Neuronal stem cell (in vitro differentiated cells): ENCODE measurements around the gene NUP88.

Source experiments
- DNase-seq: peaks from one replicate; pipeline ENCODE4 v3.0.0-alpha.2; 2013; ENCODE audit warnings: low spot score
- H2AFZ ChIP-seq: one replicate; pipeline ENCODE4 v1.6.1; 2013; ENCODE audit warnings: mild to moderate bottlenecking, low read length, inconsistent platforms
- H2AK5ac ChIP-seq: 2 replicates; pipeline ENCODE4 v1.6.1; 2013; ENCODE audit warnings: low read depth, mild to moderate bottlenecking, inconsistent platforms, low read length, moderate library complexity, mixed read lengths
- H2BK120ac ChIP-seq: 2 replicates; pipeline ENCODE4 v1.6.1; 2013; ENCODE audit warnings: low read depth, mild to moderate bottlenecking, inconsistent platforms, low read length, moderate library complexity, mixed read lengths
- H2BK12ac ChIP-seq: one replicate; pipeline ENCODE4 v1.6.1; 2013; ENCODE audit warnings: low read length, inconsistent platforms
- H2BK15ac ChIP-seq: 2 replicates; pipeline ENCODE4 v1.6.1; 2013; ENCODE audit warnings: mild to moderate bottlenecking, low read length, inconsistent platforms, mixed read lengths
- H2BK5ac ChIP-seq: one replicate; pipeline ENCODE4 v1.6.1; 2013; ENCODE audit warnings: inconsistent platforms, mild to moderate bottlenecking, low read length, moderate library complexity
- H3K14ac ChIP-seq: one replicate; pipeline ENCODE4 v1.6.1; 2013; ENCODE audit warnings: low read length, inconsistent platforms
- H3K18ac ChIP-seq: 2 replicates; pipeline ENCODE4 v1.6.1; 2013; ENCODE audit warnings: low read length, inconsistent platforms
- H3K23ac ChIP-seq: 2 replicates; pipeline ENCODE4 v1.6.1; 2013; ENCODE audit warnings: low read depth, mild to moderate bottlenecking, mixed read lengths, low read length, inconsistent platforms; ENCODE audit not compliant: poor library complexity
- H3K27ac ChIP-seq: replicated peaks from 3 replicates; pipeline ENCODE4 v1.5.1; 2013; ENCODE audit warnings: low read length, inconsistent platforms
- H3K27me3 ChIP-seq, 3 experiments: 2 replicates each; pipeline ENCODE4 v1.6.1; 2013; ENCODE audit warnings: low read length in 3 of 3, mild to moderate bottlenecking in 2 of 3, inconsistent platforms in 1 of 3, low read depth in 1 of 3, mixed read lengths in 1 of 3, moderate library complexity in 1 of 3; ENCODE audit not compliant: control insufficient read depth in 3 of 3, insufficient read depth in 3 of 3
- H3K36me3 ChIP-seq, 2 donors: replicated peaks in 1 of 2; 2 replicates each; pipeline ENCODE4 v1.6.1; 2013; ENCODE audit warnings: low read length in 2 of 2; ENCODE audit not compliant: control insufficient read depth in 2 of 2, insufficient read depth in 2 of 2
- H3K4ac ChIP-seq: 2 replicates; pipeline ENCODE4 v1.6.1; 2013; ENCODE audit warnings: inconsistent platforms, mild to moderate bottlenecking, low read length, moderate library complexity
- H3K4me1 ChIP-seq, 2 donors: 1 replicate in 1 of 2; 2 replicates in 1 of 2; pipeline ENCODE4 v1.6.1; 2013; ENCODE audit warnings: low read length in 2 of 2, low read depth in 1 of 2; ENCODE audit not compliant: control insufficient read depth in 2 of 2, insufficient read depth in 1 of 2
- H3K4me2 ChIP-seq: one replicate; pipeline ENCODE4 v1.6.1; 2013; ENCODE audit warnings: mild to moderate bottlenecking, low read length, inconsistent platforms; ENCODE audit not compliant: insufficient read depth, poor library complexity, severe bottlenecking
- H3K4me3 ChIP-seq, 2 donors: 2 replicates each; pipeline ENCODE4 v1.5.1; 2013; ENCODE audit warnings: low read length in 2 of 2, mild to moderate bottlenecking in 2 of 2, inconsistent platforms in 1 of 2, moderate library complexity in 1 of 2
- H3K79me1 ChIP-seq: one replicate; pipeline ENCODE4 v1.6.1; 2013; ENCODE audit warnings: low read depth, mild to moderate bottlenecking, inconsistent platforms, low read length, moderate library complexity
- H3K9ac ChIP-seq: one replicate; pipeline ENCODE4 v1.6.1; 2013; ENCODE audit warnings: mild to moderate bottlenecking, low read depth, low read length, inconsistent platforms; ENCODE audit not compliant: poor library complexity
- H3K9me3 ChIP-seq, 2 donors: replicated peaks in 1 of 2; 2 replicates each; pipeline versions ENCODE3 to v1.6.1; 2013; ENCODE audit warnings: low read length in 2 of 2, mild to moderate bottlenecking in 2 of 2, inconsistent platforms in 1 of 2, low read depth in 1 of 2, mixed read lengths in 1 of 2, moderate library complexity in 1 of 2; ENCODE audit not compliant: control insufficient read depth in 2 of 2, insufficient read depth in 1 of 2
- H4K8ac ChIP-seq: one replicate; pipeline ENCODE4 v1.6.1; 2013; ENCODE audit warnings: low read depth, mild to moderate bottlenecking, inconsistent platforms, low read length, moderate library complexity
- H4K91ac ChIP-seq: one replicate; pipeline ENCODE4 v1.6.1; 2013; ENCODE audit warnings: low read length, low read depth, mild to moderate bottlenecking, inconsistent platforms; ENCODE audit not compliant: poor library complexity
- WGBS, 2 donors: extraction: QIAGEN DNeasy Blood & Tissue Kit; methylation state at CpG; one replicate each; pipeline ENCODE4 v1.1.7; 2013; ENCODE audit warnings: missing lambda C conversion rate in 2 of 2, mixed read lengths in 1 of 2; ENCODE audit not compliant: insufficient read length in 2 of 2, insufficient replicate concordance in 1 of 2; ENCODE audit errors: extremely low coverage in 2 of 2; 5-methylcytosine and 5-hydroxymethylcytosine counted together

NUP88 gene

DNA sequence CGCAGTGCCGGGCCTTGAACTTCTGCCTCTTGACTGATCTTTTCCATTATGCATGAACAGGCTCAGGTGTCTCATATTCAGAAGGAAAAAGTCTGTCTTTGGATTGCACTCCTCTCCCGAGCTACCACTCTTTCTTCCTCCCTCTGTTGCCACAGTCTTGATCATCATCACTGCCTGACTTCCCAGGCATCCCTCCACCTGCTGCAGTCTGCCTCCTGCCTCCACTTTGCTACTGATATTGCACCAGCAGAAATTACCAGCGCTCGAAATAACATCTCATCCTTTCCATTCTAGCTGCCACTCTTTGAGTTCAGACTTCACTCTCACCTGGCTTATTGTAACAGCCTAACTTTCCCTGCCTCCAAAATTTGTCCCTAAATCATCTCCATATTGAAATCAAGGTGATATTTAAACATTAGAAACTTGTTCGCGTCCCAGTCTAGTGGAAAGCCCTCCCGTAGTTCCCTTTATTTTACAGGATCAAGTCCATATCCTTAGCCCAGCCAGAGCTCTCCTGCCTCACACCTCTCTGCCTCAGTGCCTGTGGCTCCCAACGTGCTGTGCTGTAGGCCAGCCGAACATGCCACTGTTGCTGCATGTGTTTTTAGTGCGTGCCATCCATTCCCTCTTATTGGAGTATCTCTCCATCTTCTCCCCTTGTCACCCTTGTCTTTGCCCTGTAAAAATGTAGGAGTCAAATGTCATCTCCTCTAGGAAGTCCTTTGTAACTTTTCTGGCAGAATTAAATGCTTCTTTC, 39.9 kb downstream of the NUP88 start:
- no peaks in the 10 kb centered on the region for H3K9me3 ChIP-seq
- peak overlapping the region; percentile 81 for H3K23ac ChIP-seq
- H3K36me3 ChIP-seq = peaks cover 46 to 97% of the 10 kb centered on the region in 2 donors
- H3K9ac ChIP-seq = no peak overlapping the region
- H2BK12ac ChIP-seq = no peak overlapping the region
- no peak overlapping the region for H3K4me2 ChIP-seq
- no peak overlapping the region for H2BK120ac ChIP-seq
- H3K79me1 ChIP-seq = no peaks in the 10 kb centered on the region
- no peak overlapping the region for H3K27ac ChIP-seq
- H3K4me3 ChIP-seq = no peak overlapping the region
- H3K4ac ChIP-seq = no peak overlapping the region
- no peak overlapping the region for H2AFZ ChIP-seq
- no peak overlapping the region for H2BK5ac ChIP-seq
- H4K91ac ChIP-seq = no peak overlapping the region
- H2AK5ac ChIP-seq = no peak overlapping the region
- no peaks in the 10 kb centered on the region for H3K27me3 ChIP-seq
- H2BK15ac ChIP-seq = no peak overlapping the region
- WGBS, 2 donors = no CpG with 5 or more reads among the region's 11 CpGs
- H4K8ac ChIP-seq = peak overlapping the region; percentile 99
- H3K18ac ChIP-seq = no peak overlapping the region
- DNase-seq = no peak
- no peak overlapping the region for H3K14ac ChIP-seq
- H3K4me1 ChIP-seq = no peaks in the 10 kb centered on the region

DNA sequence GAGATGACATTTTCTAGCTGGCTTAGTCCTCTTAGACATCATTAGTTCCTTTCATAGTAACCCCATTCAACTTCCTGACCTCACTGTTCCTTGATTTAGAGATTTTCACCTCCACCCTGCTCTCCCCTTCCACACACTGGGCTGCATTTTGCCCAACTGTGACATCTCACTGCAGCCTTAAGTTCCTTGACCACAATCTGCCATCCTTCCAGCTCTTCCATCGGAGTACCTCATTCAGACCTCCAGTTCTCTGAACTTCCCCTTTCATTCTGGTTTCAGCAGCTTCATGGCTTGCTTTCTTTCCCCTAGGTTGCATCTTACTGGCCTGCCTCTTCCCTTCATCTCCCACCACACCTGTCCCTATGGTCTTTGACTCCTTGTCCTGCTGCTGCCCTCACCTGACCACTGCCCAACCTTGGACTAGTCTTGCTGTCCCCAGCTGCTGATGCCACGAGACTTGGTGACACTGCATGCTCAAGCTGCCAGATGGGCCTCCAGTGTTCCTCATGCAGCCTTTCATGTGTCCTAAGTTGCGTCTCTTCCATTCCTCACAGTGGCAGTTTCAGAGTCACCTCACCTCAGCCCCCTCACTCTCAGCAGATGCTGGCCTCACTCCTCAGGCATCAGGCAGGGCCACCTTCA, 40.8 kb downstream of the NUP88 start:
- Histone ChIP-seq H3K14ac (no peak overlapping the region), H3K4ac (no peak overlapping the region), H3K23ac (no peak overlapping the region), H3K9me3 (no peaks in the 10 kb centered on the region), H3K4me1 (no peaks in the 10 kb centered on the region), H3K36me3 (peaks cover 42 to 96% of the 10 kb centered on the region in 2 donors), H4K8ac (no peak overlapping the region), H2AFZ (no peak overlapping the region), H3K79me1 (no peaks in the 10 kb centered on the region), H3K18ac (no peak overlapping the region), H4K91ac (no peak overlapping the region), H2BK120ac (no peak overlapping the region), H2BK5ac (no peak overlapping the region), H3K27ac (no peak overlapping the region), H3K4me3 (no peak overlapping the region), H3K4me2 (no peak overlapping the region), H3K9ac (no peak overlapping the region), H2BK15ac (no peak overlapping the region), H2BK12ac (no peak overlapping the region), H3K27me3 (no peaks in the 10 kb centered on the region), H2AK5ac (no peak overlapping the region)
- no CpG with 5 or more reads among the region's 3 CpGs for WGBS, 2 donors
- DNase-seq = no peak

DNA sequence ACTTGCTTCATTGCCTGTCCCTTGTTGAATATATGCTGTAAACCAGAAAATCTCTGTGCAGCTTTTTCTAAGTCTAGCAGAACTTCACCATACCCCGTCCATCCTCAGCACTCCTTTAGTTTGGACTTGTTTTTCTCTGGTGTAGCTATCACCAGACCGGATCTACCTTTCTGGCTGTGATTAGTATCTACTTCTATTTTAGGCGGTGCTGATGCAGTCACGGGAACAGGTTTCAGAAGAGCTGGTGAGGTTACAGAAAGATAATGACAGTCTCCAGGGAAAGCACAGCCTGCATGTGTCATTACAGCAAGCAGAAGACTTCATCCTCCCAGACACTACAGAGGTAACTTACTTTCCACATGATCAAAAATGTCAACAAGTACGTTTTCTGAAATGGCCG, 46.4 kb downstream of the NUP88 start:
- Histone ChIP-seq H3K4me1 (no peaks in the 10 kb centered on the region), H3K9ac (no peak overlapping the region), H2BK120ac (no peak overlapping the region), H2BK5ac (no peak overlapping the region), H3K23ac (no peak overlapping the region), H3K4ac (no peak overlapping the region), H2AFZ (no peak overlapping the region), H3K27me3 (no peaks in the 10 kb centered on the region), H3K4me2 (no peak overlapping the region), H2BK15ac (no peak overlapping the region), H3K27ac (no peak overlapping the region), H2AK5ac (no peak overlapping the region), H3K18ac (no peak overlapping the region), H3K4me3 (no peak overlapping the region), H4K8ac (no peak overlapping the region), H3K36me3 (peaks cover 20 to 89% of the 10 kb centered on the region in 2 donors), H3K79me1 (no peaks in the 10 kb centered on the region), H3K9me3 (no peaks in the 10 kb centered on the region), H3K14ac (no peak overlapping the region), H4K91ac (no peak overlapping the region), H2BK12ac (no peak overlapping the region)
- no CpG with 5 or more reads among the region's 6 CpGs for WGBS, 2 donors
- no peak for DNase-seq

DNA sequence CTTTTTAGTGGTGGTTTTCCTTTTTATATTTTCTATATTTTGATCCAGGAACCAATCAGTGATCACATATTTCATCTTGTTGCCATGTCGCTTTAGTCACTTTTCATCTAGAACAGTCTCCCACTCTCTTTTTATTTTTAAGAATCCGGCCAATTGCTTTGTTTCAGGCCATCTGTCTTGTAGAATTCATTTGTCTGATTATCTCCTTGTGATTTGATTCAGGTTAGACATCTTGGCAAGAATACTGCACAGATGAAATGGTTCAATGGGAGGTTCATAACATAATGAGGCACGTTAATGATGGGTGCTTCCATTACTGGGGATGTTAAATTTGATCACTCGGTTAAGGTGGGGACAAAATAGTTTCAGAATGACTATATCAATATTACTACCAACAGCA, 49.1 kb downstream of the NUP88 start:
- H2BK15ac ChIP-seq = no peak overlapping the region
- WGBS, 2 donors = no CpG with 5 or more reads among the region's 4 CpGs

More for the DNA sequence above, 49.1 kb downstream of the NUP88 start:
- Histone ChIP-seq H2BK12ac (no peak overlapping the region), H2BK5ac (no peak overlapping the region), H3K79me1 (no peaks in the 10 kb centered on the region), H3K4me3 (no peak overlapping the region), H3K9me3 (no peaks in the 10 kb centered on the region), H3K4me1 (no peaks in the 10 kb centered on the region), H2BK120ac (no peak overlapping the region), H3K9ac (no peak overlapping the region), H2AFZ (no peak overlapping the region), H4K91ac (no peak overlapping the region), H3K27ac (no peak overlapping the region), H4K8ac (no peak overlapping the region), H3K36me3 (peaks cover 12 to 83% of the 10 kb centered on the region in 2 donors), H3K14ac (no peak overlapping the region), H3K18ac (no peak overlapping the region), H3K4me2 (no peak overlapping the region), H3K27me3 (no peaks in the 10 kb centered on the region), H3K23ac (no peak overlapping the region), H3K4ac (no peak overlapping the region), H2AK5ac (no peak overlapping the region)
- no peak for DNase-seq
